Ovary (tissue), 9 donors: ENCODE results near the gene DKKL1. TPM values are rescaled to one million over a fixed set of nuclear protein-coding genes. Genes with fewer than 3 reads are reported as not detected.

Experiments used
- DNase-seq, 5 donors: peaks; one replicate each; pipeline ENCODE4 v3.0.0-alpha.2; 2019 to 2020
- H3K27ac ChIP-seq, 2 donors: fragments of 200-600 bp; one replicate each; pipeline versions ENCODE4 v1.5.1 to v1.8.0; 2019 to 2022
- H3K27me3 ChIP-seq: fragments of 200-600 bp; one replicate; pipeline ENCODE4 v1.8.0; 2022
- H3K36me3 ChIP-seq: fragments of 200-600 bp; sonication (generic); one replicate; pipeline ENCODE4 v1.5.1; 2019
- H3K4me1 ChIP-seq: one replicate; pipeline ENCODE4 v1.8.1; 2013; ENCODE audit warnings: mild to moderate bottlenecking, moderate library complexity; ENCODE audit not compliant: insufficient read depth
- H3K4me3 ChIP-seq: fragments of 200-600 bp; sonication (generic); one replicate; pipeline ENCODE4 v1.5.1; 2017
- H3K9me3 ChIP-seq, 2 donors: fragments of 200-600 bp in 1 of 2; sonication (generic) in 1 of 2; one replicate each; pipeline versions ENCODE4 v1.5.1 to v1.8.1; 2013 to 2019; ENCODE audit warnings: mild to moderate bottlenecking in 1 of 2, moderate library complexity in 1 of 2
- CTCF ChIP-seq, 3 donors: fragments of 450-650 bp in 2 of 3; fragments of 200-600 bp in 1 of 3; IDR thresholded peaks; one replicate each; pipeline versions ENCODE4 v1.5.1 to v1.8.0; 2016 to 2022; ENCODE audit warnings: antibody characterized with exemption in 3 of 3, mild to moderate bottlenecking in 1 of 3
- EP300 ChIP-seq: sonication (generic); formaldehyde crosslinking; IDR thresholded peaks from one replicate; pipeline ENCODE4 v1.6.1; 2017; ENCODE audit warnings: antibody characterized with exemption
- POLR2A ChIP-seq: fragments of 450-650 bp; IDR thresholded peaks from one replicate; pipeline ENCODE4 v1.6.1; 2017; ENCODE audit warnings: antibody characterized with exemption, mild to moderate bottlenecking, moderate library complexity
- WGBS, 3 donors: extraction: QIAGEN DNeasy Blood & Tissue Kit in 1 of 3; methylation state at CpG; one replicate each; pipeline versions ENCODE4 v1.1.5 to v1.1.7; 2013 to 2017; 5-methylcytosine and 5-hydroxymethylcytosine counted together
- intact Hi-C, 4 donors: fragments of 100-400 bp; cut with DNase I; formaldehyde crosslinking; loops; one replicate each; pipeline versions ENCODE4 v1.11.0 to v1.15.1; 2022 to 2023
- polyA plus RNA-seq, 2 donors: library from polyadenylated mRNA; stranded (reverse); fragments of 200-250 nt in 1 of 2; fragments of 350-450 nt in 1 of 2; fragmentation: Illumina TruSeq in 1 of 2; extraction: RNeasy Lipid Tissue Mini Kit (QIAGEN cat#74804) in 1 of 2; gene quantifications; one replicate each; pipeline ENCODE4 v1.2.3, GENCODE V29; 2013 to 2014
- total RNA-seq, 7 donors: library from RNA; depleted of rRNA in 2 of 7; stranded (reverse); fragments of >200 nt in 2 of 7; fragmentation: NEBNext Ultra II Directional in 3 of 7; extraction: Animal tissue kit (Norgen Biotek cat#: 25700) in 3 of 7; gene quantifications; one replicate each; pipeline versions ENCODE4 v1.1.0 to v1.2.4, GENCODE V29; 2016 to 2023
- donor health status: DM: no; HTN: no; CAD: no; lungs with moderate emphysema.
- donor health status: DM: no; HTN: no; CAD: no.
- donor health status: Bipolar disorder and iron deficiency.
- donor health status: DM: yes; HTN: yes; CAD: no.
- donor health status: DM: no; HTN: no; CAD: no.
- donor health status: DM: yes; HTN: yes; CAD: no.

Gene DKKL1
- total and polyA plus RNA-seq, 9 donors = 0.22 to 2.4 (median 1.1) TPM; not detected in 1

GRCh38 chr19:49423985-49424303, 60.3 kb downstream of the DKKL1 start:
- intact Hi-C loops = no loop called here
- no peak for DNase-seq
- H3K9me3 ChIP-seq = no peaks in the 10 kb centered on the region
- no peak for TF ChIP-seq POLR2A
- no peak for TF ChIP-seq EP300
- no peak for TF ChIP-seq CTCF (IDR thresholded peaks at IDR 0.05)
- no peak overlapping the region for H3K27ac ChIP-seq
- 6 to 9% (median 8%) methylated on average over 3 of the region's 3 CpGs for WGBS, 3 donors
- no peak overlapping the region for H3K4me3 ChIP-seq
- peaks cover 1% of the 10 kb centered on the region for H3K4me1 ChIP-seq
- peaks cover 9% of the 10 kb centered on the region for H3K27me3 ChIP-seq
- no peaks in the 10 kb centered on the region for H3K36me3 ChIP-seq

Other genes with a start within 250 kb of the DKKL1 start
- gene LIN7B, start 249.5 kb upstream of the DKKL1 start, total RNA-seq = 1 to 10 TPM; 6.6 to 9.8 (median 8.5) TPM
- gene LIN7B, start 249.5 kb upstream of the DKKL1 start, polyA plus RNA-seq = 1 to 10 TPM in 1 of 2 donors, under 1 TPM in 1; 0.82 to 8.9 TPM
- gene C19orf73, start 244.7 kb upstream of the DKKL1 start, total RNA-seq = 1 to 10 TPM in 1 of 7 donors, under 1 TPM in 3, not detected in 3; 0.45 to 1.5 (median 0.46) TPM
- gene C19orf73, start 244.7 kb upstream of the DKKL1 start, polyA plus RNA-seq = under 1 TPM in 1 of 2 donors, not detected in 1; 0.42 TPM
- 1 to 10 TPM in 6 of 7 donors, under 1 TPM in 1; 0.72 to 6.1 (median 3.2) TPM for gene PPFIA3, start 244.3 kb upstream of the DKKL1 start, total RNA-seq
- 1 to 10 TPM in 1 of 2 donors, under 1 TPM in 1; 0.55 to 5.8 TPM for gene PPFIA3, start 244.3 kb upstream of the DKKL1 start, polyA plus RNA-seq
- 1 to 10 TPM in 5 of 7 donors, under 1 TPM in 2; 0.36 to 3.0 (median 2.1) TPM for gene HRC, start 208.5 kb upstream of the DKKL1 start, total RNA-seq
- gene HRC, start 208.5 kb upstream of the DKKL1 start, polyA plus RNA-seq = 10 to 100 TPM in 1 of 2 donors, 1 to 10 TPM in 1; 4.0 to 10.5 TPM
- 10 to 100 TPM in 2 of 7 donors, 1 to 10 TPM in 5; 1.2 to 12.2 (median 8.2) TPM for gene TRPM4, start 206.1 kb upstream of the DKKL1 start, total RNA-seq
- 1 to 10 TPM; 1.1 to 5.1 TPM for gene TRPM4, start 206.1 kb upstream of the DKKL1 start, polyA plus RNA-seq
- 1 to 10 TPM; 1.8 to 9.3 (median 4.6) TPM for gene SLC6A16, start 38.7 kb upstream of the DKKL1 start, total RNA-seq
- 1 to 10 TPM; 3.3 to 5.3 TPM for gene SLC6A16, start 38.7 kb upstream of the DKKL1 start, polyA plus RNA-seq
- 10 to 100 TPM in 1 of 7 donors, 1 to 10 TPM in 6; 1.5 to 11.6 (median 5.4) TPM for gene CD37, start 28.5 kb upstream of the DKKL1 start, total RNA-seq
- 10 to 100 TPM in 1 of 2 donors, 1 to 10 TPM in 1; 3.5 to 21.5 TPM for gene CD37, start 28.5 kb upstream of the DKKL1 start, polyA plus RNA-seq
- gene TEAD2, start 1.5 kb upstream of the DKKL1 start, total RNA-seq = 10 to 100 TPM; 27.8 to 63.1 (median 47.3) TPM
- gene TEAD2, start 1.5 kb upstream of the DKKL1 start, polyA plus RNA-seq = 10 to 100 TPM; 34.0 to 38.4 TPM
- gene KASH5, start 24.4 kb downstream of the DKKL1 start, total RNA-seq = under 1 TPM in 1 of 7 donors, not detected in 6; 0.23 TPM
- under 1 TPM in 1 of 2 donors, not detected in 1; 0.15 TPM for gene KASH5, start 24.4 kb downstream of the DKKL1 start, polyA plus RNA-seq
- gene PTH2, start 59.6 kb downstream of the DKKL1 start, total RNA-seq = not detected
- not detected for gene PTH2, start 59.6 kb downstream of the DKKL1 start, polyA plus RNA-seq
- not detected for gene GFY, start 61.5 kb downstream of the DKKL1 start, total RNA-seq
- gene GFY, start 61.5 kb downstream of the DKKL1 start, polyA plus RNA-seq = not detected
- under 1 TPM in 5 of 7 donors, not detected in 2; 0.15 to 0.57 (median 0.17) TPM for gene SLC17A7, start 77.7 kb downstream of the DKKL1 start, total RNA-seq
- 1 to 10 TPM in 1 of 2 donors, under 1 TPM in 1; 0.19 to 2.5 TPM for gene SLC17A7, start 77.7 kb downstream of the DKKL1 start, polyA plus RNA-seq
- gene PIH1D1, start 87.9 kb downstream of the DKKL1 start, total RNA-seq = 10 to 100 TPM; 42.6 to 69.4 (median 58.5) TPM
- gene PIH1D1, start 87.9 kb downstream of the DKKL1 start, polyA plus RNA-seq = 10 to 100 TPM; 28.6 to 63.5 TPM
- 10 to 100 TPM; 15.8 to 24.2 (median 20.2) TPM for gene ALDH16A1, start 89.3 kb downstream of the DKKL1 start, total RNA-seq
- gene ALDH16A1, start 89.3 kb downstream of the DKKL1 start, polyA plus RNA-seq = 10 to 100 TPM in 1 of 2 donors, under 1 TPM in 1; 0.93 to 22.5 TPM
- 10 to 100 TPM in 5 of 7 donors, 1 to 10 TPM in 2; 5.1 to 15.2 (median 12.2) TPM for gene FLT3LG, start 110.3 kb downstream of the DKKL1 start, total RNA-seq
- gene FLT3LG, start 110.3 kb downstream of the DKKL1 start, polyA plus RNA-seq = 10 to 100 TPM in 1 of 2 donors, 1 to 10 TPM in 1; 3.9 to 15.3 TPM
- gene RPL13A, start 123.7 kb downstream of the DKKL1 start, total RNA-seq = 1,000 to 10,000 TPM; 4,998 to 9,736 (median 6,664) TPM
- 1,000 to 10,000 TPM; 3,682 to 6,907 TPM for gene RPL13A, start 123.7 kb downstream of the DKKL1 start, polyA plus RNA-seq
- gene RPS11, start 132.6 kb downstream of the DKKL1 start, total RNA-seq = over 10,000 TPM in 2 of 7 donors, 1,000 to 10,000 TPM in 5; 2,881 to 13,366 (median 4,211) TPM
- gene RPS11, start 132.6 kb downstream of the DKKL1 start, polyA plus RNA-seq = 1,000 to 10,000 TPM; 8,754 to 9,572 TPM
- gene FCGRT, start 148.8 kb downstream of the DKKL1 start, total RNA-seq = 100 to 1,000 TPM; 158 to 247 (median 238) TPM
- gene FCGRT, start 148.8 kb downstream of the DKKL1 start, polyA plus RNA-seq = 100 to 1,000 TPM; 180 to 295 TPM
- 10 to 100 TPM; 26.4 to 54.8 (median 37.8) TPM for gene RCN3, start 164.1 kb downstream of the DKKL1 start, total RNA-seq
- gene RCN3, start 164.1 kb downstream of the DKKL1 start, polyA plus RNA-seq = 10 to 100 TPM; 13.6 to 37.5 TPM
- gene NOSIP, start 216.7 kb downstream of the DKKL1 start, total RNA-seq = 10 to 100 TPM; 44.8 to 70.1 (median 58.7) TPM
- gene NOSIP, start 216.7 kb downstream of the DKKL1 start, polyA plus RNA-seq = 10 to 100 TPM; 31.0 to 65.0 TPM
- gene PRRG2, start 217.4 kb downstream of the DKKL1 start, total RNA-seq = 1 to 10 TPM in 3 of 7 donors, under 1 TPM in 1, not detected in 3; 0.77 to 4.0 (median 1.6) TPM
- under 1 TPM; 0.65 to 0.75 TPM for gene PRRG2, start 217.4 kb downstream of the DKKL1 start, polyA plus RNA-seq
- 10 to 100 TPM in 5 of 7 donors, 1 to 10 TPM in 2; 8.1 to 44.1 (median 31.8) TPM for gene PRR12, start 227.3 kb downstream of the DKKL1 start, total RNA-seq
- gene PRR12, start 227.3 kb downstream of the DKKL1 start, polyA plus RNA-seq = 10 to 100 TPM in 1 of 2 donors, 1 to 10 TPM in 1; 2.8 to 22.8 TPM